Stimulated activated CD8-positive, alpha-beta memory T cell treated with anti-CD3 and anti-CD28 coated beads, Interleukin-2, amount 100 ng/mL, for 48 hours (primary cell): ENCODE results near the gene ALLC.

Experiments used
- DNase-seq, 2 donors: peaks; one replicate each; pipeline ENCODE4 v3.0.0-alpha.2; 2020; ENCODE audit warnings: low read depth in 2 of 2

ALLC gene

DNA sequence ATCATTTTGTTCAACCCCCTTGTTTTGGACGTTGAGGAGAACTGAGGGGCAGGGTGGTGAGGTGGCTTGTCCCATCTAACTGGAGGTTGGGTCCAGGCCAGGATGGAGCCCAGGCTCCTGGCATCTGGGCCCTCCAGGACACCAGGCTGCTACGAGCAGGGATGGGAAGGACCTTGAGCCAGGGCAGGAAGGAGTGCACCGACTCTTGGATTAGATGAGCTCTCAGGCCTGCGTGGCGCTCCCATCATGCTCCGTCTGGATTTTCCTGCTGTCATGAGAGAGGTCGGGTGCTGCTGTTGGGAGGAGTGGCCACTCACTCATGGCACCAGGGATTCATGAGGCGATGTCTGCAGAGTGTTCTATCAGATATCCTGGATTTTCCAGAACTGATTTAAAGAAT is 18.3 kb upstream of the ALLC start:
- no peak for DNase-seq

- DNase-seq, result no peak
These were observed 16.8 kb upstream of the ALLC start for GRCh38 chr2:3641181-3641580.

DNA sequence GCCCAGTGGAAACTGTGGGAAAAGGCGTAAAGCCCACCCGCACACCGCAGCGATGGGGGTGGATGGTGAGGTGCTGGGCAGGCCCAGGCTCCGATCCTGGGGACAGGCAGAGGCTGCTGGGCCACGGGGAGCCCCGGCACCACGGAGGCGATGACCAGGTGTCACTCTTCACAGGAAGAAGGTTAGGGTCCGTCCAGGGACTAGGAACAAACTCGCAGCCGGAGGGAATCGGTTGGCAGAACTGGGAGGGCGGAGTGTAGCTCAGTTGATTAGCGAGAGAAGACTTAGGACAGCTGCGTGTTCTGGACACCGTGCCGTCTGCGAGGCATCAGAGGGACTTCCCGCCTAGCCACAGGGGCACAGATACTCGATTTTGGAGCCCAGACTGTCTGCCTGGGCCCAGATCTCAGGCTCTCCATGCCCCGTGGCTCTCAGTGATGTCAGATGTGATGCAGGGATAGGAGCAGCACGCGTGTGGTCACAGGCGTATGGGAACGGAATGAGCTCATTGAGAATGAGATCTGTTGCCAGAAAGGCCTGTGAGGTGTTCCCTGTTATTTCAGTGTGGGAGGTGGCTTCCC is 16.1 kb upstream of the ALLC start:
- DNase-seq, result no peak

- DNase-seq, result no peak
These were observed 15.3 kb upstream of the ALLC start for GRCh38 chr2:3642521-3643215.

DNA sequence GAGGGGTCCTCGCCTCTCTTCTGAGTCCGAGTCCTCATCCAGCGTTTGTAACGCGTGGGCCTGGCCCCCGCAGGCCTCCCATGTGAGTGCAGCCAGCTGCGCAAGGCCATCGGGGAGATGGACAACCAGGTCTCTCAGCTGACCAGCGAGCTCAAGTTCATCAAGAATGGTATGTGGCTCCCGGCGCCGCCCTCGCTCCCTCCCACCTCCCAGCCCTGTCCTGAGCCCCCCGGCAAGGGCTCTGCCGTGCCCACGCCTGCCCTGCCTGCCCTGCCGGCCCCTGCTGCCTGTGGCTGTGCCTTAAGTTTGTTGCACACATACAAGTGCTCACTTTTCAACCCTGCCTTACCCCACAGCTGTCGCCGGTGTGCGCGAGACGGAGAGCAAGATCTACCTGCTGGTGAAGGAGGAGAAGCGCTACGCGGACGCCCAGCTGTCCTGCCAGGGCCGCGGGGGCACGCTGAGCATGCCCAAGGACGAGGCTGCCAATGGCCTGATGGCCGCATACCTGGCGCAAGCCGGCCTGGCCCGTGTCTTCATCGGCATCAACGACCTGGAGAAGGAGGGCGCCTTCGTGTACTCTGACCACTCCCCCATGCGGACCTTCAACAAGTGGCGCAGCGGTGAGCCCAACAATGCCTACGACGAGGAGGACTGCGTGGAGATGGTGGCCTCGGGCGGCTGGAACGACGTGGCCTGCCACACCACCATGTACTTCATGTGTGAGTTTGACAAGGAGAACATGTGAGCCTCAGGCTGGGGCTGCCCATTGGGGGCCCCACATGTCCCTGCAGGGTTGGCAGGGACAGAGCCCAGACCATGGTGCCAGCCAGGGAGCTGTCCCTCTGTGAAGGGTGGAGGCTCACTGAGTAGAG is 14.4 kb upstream of the ALLC start:
- no peak for DNase-seq

- no peak for DNase-seq
These were observed 13.8 kb upstream of the ALLC start for GRCh38 chr2:3644246-3644525.

DNA sequence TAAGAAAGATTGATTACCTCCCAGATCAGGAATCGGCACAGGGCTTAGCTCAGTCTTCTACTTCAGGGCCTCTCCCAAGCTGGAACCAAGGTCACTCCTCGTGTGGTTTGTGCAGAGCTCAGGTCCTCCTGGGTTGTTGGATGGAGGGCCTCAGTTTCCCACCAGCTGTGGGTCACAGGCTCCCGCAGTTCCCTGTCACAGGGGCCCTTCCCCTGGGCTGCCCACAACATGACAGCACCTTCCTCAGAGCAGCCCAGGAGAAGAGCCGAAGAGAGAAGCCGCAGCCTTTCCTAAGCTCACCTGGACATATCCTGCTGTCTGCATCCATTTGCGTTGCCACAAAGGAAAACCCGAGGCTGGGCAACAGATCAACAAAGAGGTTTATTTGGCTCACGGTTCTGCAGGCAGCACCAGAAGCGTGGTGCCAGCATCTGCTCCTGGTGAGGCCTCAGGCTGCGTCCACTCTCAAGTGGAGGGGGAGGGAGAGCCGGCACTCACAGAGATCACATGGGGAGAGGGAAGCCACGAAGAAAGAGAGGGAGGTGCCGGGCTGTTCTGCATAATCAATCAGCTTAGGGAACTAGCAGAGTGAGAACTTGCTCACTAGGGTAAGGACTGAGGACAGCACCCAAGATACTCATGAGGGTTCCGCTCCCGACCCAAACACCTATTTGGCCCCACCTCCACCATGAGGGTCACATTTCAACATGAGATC is 13.0 kb upstream of the ALLC start:
- no peak for DNase-seq

DNA sequence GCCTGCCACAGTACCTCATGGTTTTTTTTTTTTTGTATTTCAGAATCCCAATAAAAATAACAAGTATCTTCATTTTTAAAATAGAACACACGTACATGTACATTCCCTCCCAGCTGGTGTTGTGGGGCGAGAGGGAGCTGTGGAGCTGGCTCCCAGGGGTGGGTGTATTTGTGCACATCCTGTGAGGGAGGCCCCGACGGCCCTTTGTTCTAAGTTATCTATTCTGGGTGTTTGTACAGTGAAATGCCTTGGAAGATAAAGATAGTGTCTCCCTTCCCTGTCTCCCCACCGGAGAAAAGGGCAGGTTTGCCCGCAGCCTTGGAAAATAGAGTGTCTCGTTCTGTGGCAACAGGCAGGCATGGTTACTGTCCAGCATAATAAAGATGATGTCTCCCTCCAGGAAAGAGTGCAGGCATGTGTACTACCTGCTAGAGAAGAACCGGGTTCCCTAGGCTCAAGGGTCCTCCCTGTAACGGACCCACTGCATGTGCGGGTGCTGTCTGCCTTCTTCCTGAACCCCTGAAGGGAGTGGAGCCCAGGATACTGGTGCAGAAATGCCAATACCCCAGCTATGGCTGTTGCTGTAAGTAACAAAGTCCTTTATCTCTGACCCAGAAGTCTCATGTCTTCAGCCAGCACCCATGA is 12.1 kb upstream of the ALLC start:
- no peak for DNase-seq

DNA sequence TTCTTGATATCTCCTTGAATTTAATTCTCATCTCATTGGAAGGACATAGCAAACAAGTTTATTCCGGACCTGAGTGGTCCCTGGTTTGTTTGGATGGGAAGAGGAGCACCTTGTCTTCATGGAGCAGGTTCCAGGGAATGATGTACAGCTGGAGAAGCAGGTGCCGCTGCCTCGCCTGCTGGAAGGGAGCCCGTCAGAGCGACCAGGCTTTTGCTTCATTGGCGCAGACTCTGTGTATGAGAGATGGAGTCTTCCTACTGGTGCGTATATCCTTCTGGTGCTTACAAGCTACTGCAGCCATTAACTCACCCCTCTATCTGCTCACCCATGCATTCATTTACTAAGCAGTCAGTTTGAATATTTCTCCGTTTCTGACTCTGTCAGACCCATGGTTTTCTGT is 11.6 kb upstream of the ALLC start:
- DNase-seq, result no peak

DNA sequence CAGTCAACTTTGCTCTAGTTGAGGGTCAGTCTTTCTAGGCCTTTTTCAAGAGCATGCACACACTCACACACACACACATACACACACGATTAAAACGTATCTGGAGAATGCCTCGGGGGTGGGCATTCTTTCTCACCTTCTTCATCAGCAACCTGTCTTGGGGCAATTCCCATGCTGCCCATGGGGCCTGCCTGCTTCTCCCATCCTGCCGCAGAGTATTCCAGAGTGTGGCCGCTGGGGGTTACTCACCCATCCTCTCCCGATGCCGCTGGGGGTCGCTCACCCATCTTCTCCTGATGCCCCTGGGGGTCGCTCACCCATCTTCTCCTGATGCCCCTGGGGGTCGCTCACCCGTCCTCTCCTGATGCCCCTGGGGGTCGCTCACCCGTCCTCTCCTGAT is 10.8 kb upstream of the ALLC start:
- DNase-seq, result no peak

DNA sequence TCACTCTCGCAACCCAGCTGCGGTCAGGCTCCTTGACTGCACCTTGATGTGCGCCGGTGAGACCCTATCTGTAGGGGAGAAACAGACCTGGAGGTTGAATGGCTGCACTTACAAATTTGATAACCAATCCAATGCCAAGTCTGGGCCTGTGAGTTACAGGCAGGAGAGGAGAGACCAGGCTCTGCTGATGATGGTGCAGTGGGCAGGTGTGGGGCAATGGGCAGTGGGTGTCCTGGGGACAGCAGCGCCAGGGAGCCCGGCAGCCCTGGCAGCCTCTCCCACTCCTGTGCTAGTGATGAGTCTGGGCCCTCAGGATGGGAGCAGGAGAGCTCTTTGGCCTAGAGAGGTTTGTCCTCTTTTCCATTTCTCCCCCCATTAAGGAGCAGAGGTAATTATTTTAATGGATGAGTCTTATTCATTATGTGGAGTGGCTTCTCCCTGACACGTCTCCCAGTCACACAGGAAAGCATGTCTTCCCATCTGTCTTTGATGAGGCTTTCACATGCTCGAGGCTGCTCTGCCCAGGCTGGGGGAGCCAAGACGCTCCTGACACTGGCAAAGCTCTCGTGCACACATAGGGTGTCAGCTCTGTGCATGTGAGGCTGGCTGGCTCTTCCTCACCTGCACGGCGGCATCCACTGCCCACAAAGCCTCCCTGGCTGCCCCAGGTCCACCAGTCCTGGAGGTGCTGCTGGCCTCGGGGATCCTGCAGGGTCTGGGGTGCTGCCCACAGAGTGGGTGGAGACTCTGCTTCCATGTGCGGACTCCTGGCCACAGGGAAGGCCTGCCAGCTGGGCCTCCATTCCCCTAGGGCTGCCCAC is 10.0 kb upstream of the ALLC start:
- no peak for DNase-seq

- no peak for DNase-seq
These were observed 9.3 kb upstream of the ALLC start for GRCh38 chr2:3648652-3649177.

GRCh38 chr2:3649581-3649980 is 8.4 kb upstream of the ALLC start:
- DNase-seq, result no peak

GRCh38 chr2:3650140-3650920 is 7.7 kb upstream of the ALLC start:
- no peak for DNase-seq

DNA sequence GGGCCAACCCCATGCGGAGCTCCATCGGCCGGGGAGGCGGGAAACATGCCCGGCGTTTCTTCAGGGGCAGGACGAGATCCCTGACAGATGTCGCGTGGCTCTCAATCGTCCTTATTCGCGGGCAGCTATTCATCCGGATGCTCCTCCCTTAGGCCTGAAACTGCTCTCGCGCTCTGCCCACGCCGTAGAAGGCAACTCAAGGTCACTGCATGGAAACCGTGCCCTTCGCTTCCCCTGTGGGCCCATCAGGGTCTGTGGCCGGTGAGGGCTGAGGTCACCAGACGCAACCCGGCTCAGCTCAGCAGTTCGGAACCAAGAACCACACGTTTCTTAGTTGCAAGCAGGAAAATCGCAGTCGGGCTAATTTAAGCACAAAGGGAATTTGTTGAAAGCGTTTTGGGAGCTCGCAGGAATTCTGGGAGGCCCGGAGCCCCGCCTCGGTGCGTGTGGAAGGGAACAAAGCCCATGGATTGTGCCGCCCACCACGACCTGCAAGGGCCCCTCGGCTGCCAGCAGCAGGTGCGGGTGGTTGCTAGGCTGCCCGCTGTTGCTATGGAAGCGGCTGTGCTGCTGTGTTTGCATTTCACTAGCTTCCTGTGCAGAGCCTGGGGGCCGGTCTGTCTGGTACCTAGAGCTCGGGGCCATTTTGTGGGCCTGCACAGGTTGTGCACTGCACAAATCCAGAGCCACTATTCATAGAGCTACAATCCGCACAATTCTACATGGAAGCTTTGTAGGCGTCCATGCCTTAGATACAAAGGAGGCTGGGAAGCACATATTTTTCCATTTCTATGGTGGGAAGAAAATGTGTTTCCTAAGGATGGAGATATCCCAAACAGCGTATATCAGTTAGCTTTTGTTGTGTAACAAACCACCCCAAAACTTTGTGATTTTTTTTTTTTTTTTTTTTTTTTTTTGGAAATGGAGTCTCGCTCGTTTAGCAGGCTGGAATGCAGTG is 6.0 kb upstream of the ALLC start:
- peak; percentile 59 to 60 for DNase-seq

- DNase-seq, result no peak
These were observed 4.9 kb upstream of the ALLC start for GRCh38 chr2:3652896-3653625.

- no peak for DNase-seq
These were observed 4.0 kb upstream of the ALLC start for GRCh38 chr2:3654011-3654410.

DNA sequence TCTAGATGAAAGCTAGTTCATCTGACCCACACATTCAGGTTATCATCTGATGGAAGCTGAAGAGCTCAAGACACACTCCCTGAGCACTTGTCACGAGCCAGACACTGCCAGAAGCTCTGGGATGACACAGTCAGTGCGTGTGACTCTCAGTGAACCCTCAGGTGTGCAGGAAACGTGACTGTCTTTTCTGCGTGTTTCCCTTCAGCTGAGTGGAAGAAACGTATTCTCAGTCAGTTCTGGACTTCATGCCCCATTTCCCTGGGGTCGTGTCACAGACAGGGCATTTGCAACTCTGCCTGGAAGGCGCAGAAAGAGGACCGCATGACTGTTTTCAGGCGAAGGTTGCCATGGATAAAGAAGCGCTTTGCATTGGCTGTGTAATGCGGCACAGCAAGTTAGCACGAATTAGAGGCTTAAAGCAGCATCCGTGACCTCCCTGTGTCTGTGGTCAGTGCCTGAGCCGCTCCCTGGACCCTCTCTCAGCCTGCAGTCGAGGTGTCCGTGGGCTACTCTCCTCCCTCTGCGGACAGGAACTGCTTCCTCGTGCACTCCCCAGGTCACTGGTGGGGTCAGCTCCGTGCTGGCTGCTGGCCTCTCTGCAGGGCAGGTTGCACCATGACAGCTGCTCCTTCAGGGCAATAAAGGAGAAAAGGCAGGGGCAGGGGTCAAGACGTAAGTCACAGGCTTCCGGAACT is 3.3 kb upstream of the ALLC start:
- no peak for DNase-seq
